HG03025 (cell line): ENCODE results near the gene RYR3.

Experiments
- ATAC-seq: cut with Tn5 transposase; IDR thresholded peaks from one replicate; pipeline ENCODE4 v1.9.1; 2021; ENCODE audit warnings: mild to moderate bottlenecking, moderate library complexity; ENCODE audit not compliant: unreplicated experiment, low FRiP score

RYR3 gene

GRCh38 chr15:33310481-33311311 lies at the start of gene RYR3:
Gene RYR3, plus strand, starts transcription at chr15:33310967. Its CDS starts 79 bp downstream, at chr15:33311046.
- no peak for ATAC-seq

DNA sequence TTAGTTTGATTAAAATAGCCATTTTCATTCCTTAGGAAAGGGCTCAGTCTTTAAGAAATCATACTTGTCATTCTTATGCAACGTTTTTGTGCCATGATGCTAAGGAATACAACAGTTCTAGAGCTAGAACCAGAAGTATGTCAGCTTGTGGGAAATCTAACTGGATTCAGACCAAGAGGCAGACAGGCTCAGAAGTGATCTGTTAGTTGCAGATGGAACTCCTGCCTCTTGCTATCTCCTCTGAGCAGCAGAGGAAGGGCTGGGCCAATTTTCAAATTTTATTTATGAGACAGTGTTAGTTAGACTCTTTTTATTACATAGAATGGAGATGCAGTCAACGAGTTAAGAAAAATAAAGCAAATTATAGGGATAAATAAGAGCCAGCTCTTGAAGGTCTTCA lies 48.5 kb upstream of the RYR3 start:
- no peak for ATAC-seq

- ATAC-seq, result no peak
These were observed 33.1 kb upstream of the RYR3 start for GRCh38 chr15:33277689-33278088.

GRCh38 chr15:33278816-33279612 lies 31.8 kb upstream of the RYR3 start:
- no peak for ATAC-seq

GRCh38 chr15:33279613-33280205 lies 31.1 kb upstream of the RYR3 start:
- no peak for ATAC-seq

GRCh38 chr15:33282226-33283020 lies 28.3 kb upstream of the RYR3 start:
- ATAC-seq, result no peak

DNA sequence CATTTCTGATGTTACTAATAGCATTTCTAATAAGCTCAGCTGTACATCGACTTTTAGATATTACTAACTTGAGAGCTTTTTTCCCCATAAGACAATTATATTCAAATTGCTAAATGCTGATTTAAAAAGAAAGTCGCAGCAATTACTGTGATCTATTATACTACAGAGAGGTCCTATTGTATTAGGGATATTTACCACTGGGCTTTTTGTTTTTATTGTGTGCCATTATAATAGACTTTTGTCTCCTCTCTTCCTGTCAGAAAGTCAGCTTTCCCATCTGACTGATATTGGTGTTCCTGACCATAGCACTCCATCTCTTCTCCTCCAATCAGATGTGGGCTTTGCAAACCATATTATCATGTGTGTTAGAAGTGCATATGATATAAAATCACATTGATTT lies 27.2 kb upstream of the RYR3 start:
- no peak for ATAC-seq

DNA sequence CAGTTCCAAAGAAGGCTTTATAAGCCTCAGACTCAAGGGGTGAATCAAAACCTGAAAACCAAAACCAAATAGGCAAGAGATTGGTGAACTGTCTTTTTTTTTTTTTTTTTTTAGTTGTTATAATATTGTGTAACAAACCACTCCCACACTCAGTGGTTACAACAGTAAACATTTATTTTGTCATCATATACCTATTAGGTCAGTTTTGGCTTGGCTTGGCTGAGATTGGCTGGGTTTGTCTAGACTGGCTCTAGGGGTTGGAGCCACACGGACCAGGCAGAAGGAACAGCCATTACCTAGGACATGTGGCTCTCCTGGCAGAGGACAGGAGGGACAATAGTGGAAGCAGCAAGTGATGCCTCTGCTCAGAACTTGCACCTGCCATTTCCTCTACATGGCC lies 26.4 kb upstream of the RYR3 start:
- no peak for ATAC-seq

DNA sequence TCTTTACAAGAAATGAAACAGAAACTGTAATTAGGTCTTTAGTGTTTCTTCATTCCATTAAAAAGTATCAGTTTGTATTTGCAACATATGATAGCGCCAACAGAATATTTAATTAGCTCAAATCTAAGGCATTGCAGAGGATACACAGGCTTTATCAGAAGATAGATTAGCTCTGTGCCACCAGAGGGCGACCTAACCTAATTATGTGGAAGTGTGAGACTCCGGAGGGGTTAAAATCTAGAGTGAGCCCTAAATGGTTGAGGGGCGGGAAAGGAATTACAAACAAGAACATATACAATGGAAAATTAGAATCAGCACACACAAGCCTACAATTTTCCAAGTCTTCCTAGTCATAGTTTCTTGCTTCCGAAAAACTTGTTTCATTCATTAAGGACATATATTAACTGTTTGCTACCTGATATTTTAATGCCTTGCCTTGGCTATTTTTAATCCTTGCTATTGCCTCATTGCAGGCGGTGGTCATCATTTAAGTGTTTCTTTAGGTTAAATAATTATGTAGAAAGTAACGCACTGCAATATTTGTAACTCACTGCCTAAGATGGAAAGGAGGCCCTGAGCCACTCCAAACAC lies 18.0 kb upstream of the RYR3 start:
- ATAC-seq, result no peak

DNA sequence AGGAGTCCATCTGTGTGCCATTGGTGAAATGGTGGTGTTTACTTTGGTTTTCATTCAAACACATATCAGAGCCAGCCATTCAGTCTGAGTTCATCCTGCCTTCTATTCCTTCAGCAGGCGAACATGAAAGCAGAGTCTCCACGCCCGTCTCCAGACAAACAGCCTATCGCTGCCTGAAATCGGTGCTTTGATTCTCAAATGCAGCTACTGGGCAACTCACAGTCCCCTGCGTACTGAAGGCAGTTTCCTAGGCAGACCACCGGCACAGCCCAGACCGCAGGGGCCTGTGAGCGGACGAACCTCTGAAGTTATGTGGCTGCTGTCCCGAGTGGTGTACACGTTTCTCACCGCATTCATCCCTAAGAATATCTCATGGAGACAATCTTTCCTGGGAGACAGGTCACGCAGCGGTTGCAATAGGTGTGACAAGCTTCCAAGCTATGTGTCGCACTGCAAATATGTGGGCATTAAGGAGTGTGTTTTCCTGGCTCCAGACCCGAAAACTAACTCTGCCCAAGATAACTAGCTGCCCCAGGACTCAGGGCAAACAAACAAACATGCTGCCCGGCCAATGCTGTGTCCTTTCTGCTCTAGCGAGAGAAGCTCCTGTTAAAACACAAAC lies 16.9 kb upstream of the RYR3 start:
- ATAC-seq, result no peak

DNA sequence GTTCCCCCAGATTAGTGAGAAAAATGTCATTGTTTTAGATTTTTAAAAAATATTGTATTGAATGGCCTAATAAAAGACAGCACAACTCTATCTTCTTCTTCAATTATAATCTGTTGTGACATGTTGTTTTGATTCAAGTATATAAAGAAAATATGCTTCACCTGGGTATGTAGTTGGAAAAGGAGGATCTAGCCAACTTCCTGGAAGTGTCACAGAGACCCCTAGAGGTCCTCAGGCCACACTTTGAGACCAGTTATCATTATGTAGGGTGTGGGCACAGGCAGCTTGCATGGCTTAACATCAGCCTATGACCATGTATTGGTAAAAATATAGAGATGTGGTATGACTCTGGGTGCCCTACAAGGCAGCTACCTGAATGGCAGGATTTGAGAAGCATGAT lies 14.7 kb upstream of the RYR3 start:
- ATAC-seq, result no peak

DNA sequence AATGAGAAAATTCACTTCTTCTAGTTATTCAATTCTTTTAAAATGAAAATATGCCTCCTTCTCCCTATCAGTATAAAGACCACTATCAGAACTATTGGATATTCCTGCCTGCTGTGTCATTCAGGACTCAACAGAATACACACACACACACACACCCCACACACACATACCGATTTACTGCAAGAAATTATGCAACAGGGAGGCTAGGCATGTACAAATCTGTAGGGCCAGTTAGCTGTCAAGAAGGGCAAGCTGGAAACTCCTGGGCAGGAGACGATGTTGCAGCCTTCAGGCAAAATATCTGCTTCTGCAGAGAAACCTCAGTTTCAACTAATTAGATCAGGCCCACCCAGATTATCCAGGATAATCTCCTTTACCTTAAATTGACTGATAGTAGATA lies 13.9 kb upstream of the RYR3 start:
- ATAC-seq, result no peak

GRCh38 chr15:33298631-33299030 lies 12.1 kb upstream of the RYR3 start:
- no peak for ATAC-seq

- no peak for ATAC-seq
These were observed 5.8 kb upstream of the RYR3 start for GRCh38 chr15:33304924-33305323.

DNA sequence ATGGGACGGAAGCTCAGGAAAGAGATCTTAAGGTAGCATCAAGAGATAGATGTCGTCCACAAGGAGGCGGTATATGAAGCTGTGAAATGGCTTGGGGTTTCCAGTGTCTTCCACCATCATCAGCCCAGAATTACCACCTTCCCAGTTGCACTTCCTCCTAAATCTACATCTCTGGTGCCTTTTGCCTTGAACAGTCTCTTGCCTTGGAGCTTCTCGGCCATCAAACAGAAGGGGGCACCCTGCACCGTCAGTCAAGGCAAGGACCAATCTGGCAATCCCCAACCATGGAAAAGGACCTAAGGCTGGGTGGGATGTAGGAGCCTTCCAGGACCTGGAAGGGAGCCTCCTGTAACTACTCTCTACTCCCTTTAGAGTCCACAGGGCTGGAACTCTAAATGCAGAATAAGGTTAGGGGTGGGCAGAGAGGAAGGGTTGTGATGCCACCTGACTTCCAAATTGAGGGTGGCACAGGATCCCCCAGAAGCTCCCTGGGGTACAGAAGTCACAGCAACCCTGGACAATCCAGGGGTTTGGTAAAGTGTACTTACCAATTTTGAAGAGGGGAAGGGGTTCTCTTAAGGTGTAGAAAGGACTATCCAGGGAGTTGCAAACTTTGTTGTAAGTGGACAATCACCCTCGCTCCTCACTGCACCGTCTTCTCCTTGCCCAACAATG lies 1.0 kb upstream of the RYR3 start:
- no peak for ATAC-seq

DNA sequence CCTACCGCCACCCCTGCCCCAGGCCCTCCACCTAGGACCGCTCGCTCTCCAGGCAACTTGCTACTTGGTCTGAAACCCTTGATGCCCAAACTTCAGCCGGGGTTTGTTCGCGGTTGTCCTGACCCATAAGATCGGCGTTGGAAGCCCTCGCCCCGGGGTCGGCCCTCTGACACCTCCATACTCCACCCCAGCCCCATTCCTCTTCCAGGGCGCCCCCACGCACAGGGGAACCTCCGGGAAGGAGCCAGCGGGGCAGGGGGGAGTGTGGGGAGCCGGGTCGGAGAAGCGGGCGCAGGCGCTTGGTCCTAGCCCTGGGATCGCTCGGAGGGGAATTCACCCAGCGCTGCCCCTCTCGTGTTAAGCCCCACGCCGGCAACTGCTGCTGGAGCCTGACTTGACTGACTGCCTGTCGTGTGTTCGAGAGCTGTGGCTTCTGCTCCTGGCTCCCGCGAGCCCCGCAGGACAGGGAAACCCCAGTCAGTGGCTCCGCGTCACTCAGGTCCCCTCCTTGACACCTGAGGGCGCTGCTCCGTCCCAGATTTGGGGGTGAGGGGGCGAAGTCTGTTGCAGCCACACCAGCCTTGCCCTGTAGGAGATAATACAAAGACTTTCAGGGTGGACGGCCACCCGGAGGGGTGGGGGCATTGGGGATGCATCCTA lies 675 bp downstream of the RYR3 start:
- no peak for ATAC-seq

- ATAC-seq, result no peak
These were observed 2.7 kb downstream of the RYR3 start for GRCh38 chr15:33313491-33313890.

- ATAC-seq, result no peak
These were observed 3.3 kb downstream of the RYR3 start for GRCh38 chr15:33314069-33314468.

DNA sequence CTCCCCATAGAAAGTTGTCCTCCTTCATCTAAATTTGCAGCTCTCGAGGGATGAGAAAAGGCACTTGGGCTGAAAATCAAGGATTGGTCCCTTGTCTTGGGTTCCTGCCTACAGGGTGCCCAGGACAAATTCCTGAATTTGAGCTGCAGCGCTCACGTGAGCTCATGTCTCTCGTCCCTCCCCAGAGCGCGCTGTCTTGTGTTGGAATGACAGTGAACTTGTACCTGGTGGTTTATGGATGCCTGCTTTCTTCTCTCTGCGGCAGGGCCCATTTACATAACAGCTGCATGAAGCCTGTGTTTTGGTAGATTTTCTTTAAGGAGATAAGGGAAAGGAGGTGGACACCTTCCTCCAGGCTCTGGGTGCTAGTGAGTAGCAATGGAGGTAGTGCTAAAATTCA lies 4.3 kb downstream of the RYR3 start:
- no peak for ATAC-seq
